ENCODE data around the gene TNXB.
"Not testable (repeated sequence)": the region's sequence is repeated elsewhere in the genome, so short reads cannot be mapped to it uniquely, and the experiment has no call there.

Gene TNXB

DNA sequence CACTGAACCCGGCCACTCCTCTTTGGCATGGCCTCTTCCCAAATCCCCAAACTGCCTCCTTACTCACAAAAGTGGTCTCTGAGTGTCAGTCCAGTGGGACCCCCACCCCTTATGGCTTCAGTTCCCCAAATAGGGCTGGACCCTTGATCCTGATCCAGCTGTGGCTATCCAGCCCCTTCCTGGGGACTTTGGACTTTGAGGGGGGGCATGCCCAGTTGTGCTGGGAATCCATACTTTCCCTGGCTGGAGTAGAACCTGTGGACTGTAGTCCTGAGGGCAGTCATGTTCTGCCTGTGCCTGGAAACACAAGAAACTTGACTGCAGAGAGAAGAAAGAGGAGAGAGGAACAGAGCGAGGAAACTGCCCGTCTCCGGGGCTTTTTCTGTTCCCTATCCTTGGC lies 104.7 kb downstream of the TNXB start:
- not testable (repeated sequence) for DNase-seq (ENCODE audit: low read depth)

DNA sequence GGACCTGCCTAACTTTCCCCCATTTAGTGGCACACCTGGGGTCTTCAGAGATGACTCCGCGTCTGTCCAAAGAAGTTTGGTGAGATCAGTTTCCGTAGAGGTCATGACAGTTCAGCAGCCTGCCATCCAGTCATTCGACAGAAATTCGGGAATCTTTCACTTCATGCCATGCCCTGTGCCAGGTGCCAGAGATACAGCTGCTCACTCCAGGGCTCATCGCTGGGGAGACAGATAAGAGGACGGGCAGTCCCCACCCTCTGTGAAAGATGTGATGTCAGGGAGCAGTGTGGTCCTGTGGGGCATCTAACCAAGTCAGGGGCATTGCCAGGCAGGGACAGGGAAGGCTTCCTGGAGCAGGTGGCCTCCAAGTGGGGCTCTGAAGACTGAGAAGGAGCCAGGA lies 105.8 kb downstream of the TNXB start:
- DNase-seq (ENCODE audit: low read depth), result not testable (repeated sequence)

DNA sequence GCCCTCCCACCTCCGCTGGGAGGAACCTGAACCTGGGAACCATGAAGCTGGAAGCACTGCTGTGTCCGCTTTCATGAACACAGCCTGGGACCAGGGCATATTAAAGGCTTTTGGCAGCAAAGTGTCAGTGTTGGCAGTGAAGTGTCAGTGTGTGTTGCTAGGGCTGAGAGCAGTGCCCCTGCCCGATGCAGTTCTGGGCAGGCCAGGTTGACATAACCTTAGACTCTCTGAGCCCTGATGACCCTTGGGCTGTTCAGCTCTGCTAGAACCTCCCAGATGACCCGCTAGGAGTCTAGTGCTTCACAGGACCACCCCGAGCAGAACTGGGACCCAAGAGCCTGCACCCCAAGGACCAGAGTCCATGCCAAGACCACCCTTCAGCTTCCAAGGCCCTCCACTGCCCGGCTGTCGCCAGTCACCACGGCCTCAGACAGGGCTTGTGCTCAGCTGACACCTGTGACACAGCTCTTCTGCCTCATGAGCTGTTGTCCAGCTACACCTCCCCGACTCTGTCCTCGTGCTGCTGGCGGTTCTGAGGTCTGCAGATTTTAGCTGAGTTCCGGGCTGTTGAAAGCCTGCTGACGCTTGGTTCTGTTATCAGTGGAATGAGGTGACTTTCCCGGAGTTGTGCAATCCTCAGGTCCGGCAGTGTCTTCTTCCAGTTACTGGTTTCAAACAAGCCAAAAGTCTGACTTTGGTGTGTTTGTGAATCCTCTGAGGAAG lies 106.4 kb downstream of the TNXB start:
- not testable (repeated sequence) for DNase-seq (ENCODE audit: low read depth)

DNA sequence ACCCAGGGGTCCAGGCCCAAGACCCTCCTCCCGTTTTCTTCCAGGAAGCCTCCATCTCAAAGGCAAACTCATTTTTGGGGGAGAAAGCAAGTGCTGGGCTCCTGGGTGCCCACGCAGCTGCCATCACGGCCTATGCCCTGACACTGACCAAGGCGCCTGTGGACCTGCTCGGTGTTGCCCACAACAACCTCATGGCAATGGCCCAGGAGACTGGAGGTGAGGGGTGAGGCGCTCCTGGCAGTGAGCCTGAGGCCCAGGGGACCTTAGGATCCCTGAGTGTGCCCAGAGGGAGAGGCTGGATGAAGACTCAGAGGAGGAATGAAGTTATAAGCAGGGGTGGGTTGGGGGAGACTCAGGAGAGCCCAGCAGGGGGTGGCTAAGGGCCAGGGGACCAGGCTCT lies 112.8 kb downstream of the TNXB start:
- not testable (repeated sequence) for DNase-seq (ENCODE audit: low read depth)

DNA sequence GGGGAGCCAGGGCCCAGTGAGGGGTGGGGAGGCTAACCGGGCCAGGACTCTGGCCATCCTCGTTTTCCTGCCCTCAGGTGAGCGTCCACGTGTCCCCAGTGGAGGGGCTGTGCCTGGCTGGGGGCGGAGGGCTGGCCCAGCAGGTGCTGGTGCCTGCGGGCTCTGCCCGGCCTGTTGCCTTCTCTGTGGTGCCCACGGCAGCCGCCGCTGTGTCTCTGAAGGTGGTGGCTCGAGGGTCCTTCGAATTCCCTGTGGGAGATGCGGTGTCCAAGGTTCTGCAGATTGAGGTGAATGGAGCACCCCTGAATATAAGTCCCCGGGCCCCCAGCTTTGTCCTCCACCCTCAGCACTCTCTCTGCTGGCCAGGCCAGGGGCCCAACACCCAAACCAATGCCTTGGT lies 114.7 kb downstream of the TNXB start:
- DNase-seq (ENCODE audit: low read depth), result not testable (repeated sequence)

Data from GM04503 (cell line).